Measurements from ENCODE around the gene SLC25A27.

DNA sequence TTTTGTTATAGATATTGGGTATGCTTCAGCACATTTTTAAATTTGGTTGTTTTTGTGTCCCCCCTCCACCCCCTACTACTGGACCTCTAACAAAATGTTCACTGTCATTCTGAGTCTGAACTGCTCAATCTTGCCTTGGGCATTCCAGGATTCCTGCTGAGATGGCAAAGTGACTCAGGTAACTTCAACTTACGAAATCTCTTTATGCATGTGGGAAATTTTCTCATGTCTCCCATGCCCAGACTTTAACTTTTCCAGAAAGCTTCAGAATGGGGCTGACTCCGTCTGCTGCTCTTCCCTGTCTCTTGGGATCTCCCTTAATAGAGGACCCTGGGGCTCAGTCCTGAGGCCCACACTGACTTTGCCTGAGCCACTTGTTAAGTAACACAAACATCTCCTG is 14.1 kb upstream of the SLC25A27 start:
- TF ChIP-seq CTCF (IDR thresholded peaks at IDR 0.05) (no peak), POLR2A (IDR thresholded peaks at IDR 0.05) (no peak)
